HG03066 (cell line): ENCODE results near the gene AAR2.

Experiments
- ATAC-seq: cut with Tn5 transposase; IDR thresholded peaks from one replicate; pipeline ENCODE4 v1.9.1; 2021; ENCODE audit warnings: low read depth; ENCODE audit not compliant: unreplicated experiment

Gene AAR2

GRCh38 chr20:36259177-36260061 is 23.1 kb downstream of the AAR2 start:
- no peak for ATAC-seq

GRCh38 chr20:36260316-36260715 is 24.0 kb downstream of the AAR2 start:
- ATAC-seq: no peak

- no peak for ATAC-seq
Measured at GRCh38 chr20:36261389-36262105, 25.3 kb downstream of the AAR2 start.

GRCh38 chr20:36262440-36262839 is 26.2 kb downstream of the AAR2 start:
- ATAC-seq: no peak

GRCh38 chr20:36264426-36265246 is 28.4 kb downstream of the AAR2 start:
- no peak for ATAC-seq

GRCh38 chr20:36266189-36266588 is 29.9 kb downstream of the AAR2 start:
- no peak for ATAC-seq

GRCh38 chr20:36267605-36268381 is 31.5 kb downstream of the AAR2 start:
- ATAC-seq: no peak

- ATAC-seq: no peak
Measured at GRCh38 chr20:36268440-36269342, 32.4 kb downstream of the AAR2 start.

GRCh38 chr20:36269507-36269906 is 33.2 kb downstream of the AAR2 start:
- ATAC-seq: no peak

- ATAC-seq: no peak
Measured at GRCh38 chr20:36270744-36271638, 34.7 kb downstream of the AAR2 start.

- no peak for ATAC-seq
Measured at GRCh38 chr20:36271639-36272546, 35.6 kb downstream of the AAR2 start.

GRCh38 chr20:36272547-36273220 is 36.4 kb downstream of the AAR2 start:
- ATAC-seq: no peak

GRCh38 chr20:36273414-36274180 is 37.3 kb downstream of the AAR2 start:
- ATAC-seq: no peak

GRCh38 chr20:36274181-36274841 is 38.0 kb downstream of the AAR2 start:
- ATAC-seq: no peak

- ATAC-seq: no peak
Measured at GRCh38 chr20:36275011-36275410, 38.7 kb downstream of the AAR2 start.
